ENCODE data around the gene IGDCC3.

- TF ChIP-seq CTCF (conservative IDR thresholded peaks at IDR 0.05; ENCODE audit: low read depth, low read length) (no peak), EZH2 (IDR thresholded peaks at IDR 0.05; ENCODE audit: borderline replicate concordance, low read depth, low read length, poor library complexity, severe bottlenecking) (no peak)
These were observed 51.7 kb downstream of the IGDCC3 start for GRCh38 chr15:65326117-65326526.

Measured in A673 (cell line).